ENCODE data around the gene ABO.

DNA sequence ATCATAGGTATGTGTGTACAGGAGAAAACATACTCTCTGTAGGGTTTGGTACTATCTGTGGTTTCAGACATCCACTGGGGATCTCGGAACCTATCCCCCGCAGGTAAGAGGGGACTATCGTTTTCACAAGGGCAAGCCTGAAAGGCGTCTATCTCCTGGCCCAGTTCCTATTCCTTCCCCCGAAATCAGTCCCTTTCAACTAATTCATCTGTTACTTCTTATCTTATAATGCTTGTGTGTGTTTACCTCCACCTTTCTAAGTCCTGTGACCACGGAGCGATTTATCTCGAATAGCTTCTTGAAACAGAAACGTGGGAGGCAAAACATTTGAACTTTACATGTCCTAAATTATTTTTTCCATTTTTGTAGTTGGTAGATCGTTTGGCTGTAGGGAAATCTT, 11.4 kb downstream of the ABO start:
- TF ChIP-seq, protein P1, sequence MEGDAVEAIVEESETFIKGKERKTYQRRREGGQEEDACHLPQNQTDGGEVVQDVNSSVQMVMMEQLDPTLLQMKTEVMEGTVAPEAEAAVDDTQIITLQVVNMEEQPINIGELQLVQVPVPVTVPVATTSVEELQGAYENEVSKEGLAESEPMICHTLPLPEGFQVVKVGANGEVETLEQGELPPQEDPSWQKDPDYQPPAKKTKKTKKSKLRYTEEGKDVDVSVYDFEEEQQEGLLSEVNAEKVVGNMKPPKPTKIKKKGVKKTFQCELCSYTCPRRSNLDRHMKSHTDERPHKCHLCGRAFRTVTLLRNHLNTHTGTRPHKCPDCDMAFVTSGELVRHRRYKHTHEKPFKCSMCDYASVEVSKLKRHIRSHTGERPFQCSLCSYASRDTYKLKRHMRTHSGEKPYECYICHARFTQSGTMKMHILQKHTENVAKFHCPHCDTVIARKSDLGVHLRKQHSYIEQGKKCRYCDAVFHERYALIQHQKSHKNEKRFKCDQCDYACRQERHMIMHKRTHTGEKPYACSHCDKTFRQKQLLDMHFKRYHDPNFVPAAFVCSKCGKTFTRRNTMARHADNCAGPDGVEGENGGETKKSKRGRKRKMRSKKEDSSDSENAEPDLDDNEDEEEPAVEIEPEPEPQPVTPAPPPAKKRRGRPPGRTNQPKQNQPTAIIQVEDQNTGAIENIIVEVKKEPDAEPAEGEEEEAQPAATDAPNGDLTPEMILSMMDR (IDR thresholded peaks at IDR 0.05): no peak
- no peak for TF ChIP-seq POLR2A (IDR thresholded peaks at IDR 0.05)
